WTC11 (cell line): ENCODE results near the gene FLYWCH2. TPM values are rescaled to one million over a fixed set of nuclear protein-coding genes. Genes with fewer than 3 reads are reported as not detected.

Source experiments
- ATAC-seq: fragments of 200-7000 bp; cut with Tn5 transposase; 2 replicates; pipeline ENCODE4 v1.10.0; 2021; ENCODE audit warnings: mild to moderate bottlenecking, moderate library complexity
- Bru-seq: library from RNA; stranded (reverse); fragments of 400-500 nt; gene quantifications from one replicate; lab custom pipeline; 2021; lab: Mats Ljungman, UMichigan
- CTCF ChIA-PET: fragments of 300-600 bp; sonication (Branson Sonifier 250); formaldehyde crosslinking; loops from one replicate; lab custom pipeline; 2021; ENCODE audit warnings: antibody characterized with exemption; lab: Charles Lee
- POLR2A ChIA-PET: fragments of 350-600 bp; sonication (Branson Sonifier 250); formaldehyde crosslinking; loops from one replicate; lab custom pipeline; 2021; ENCODE audit warnings: antibody characterized with exemption; lab: Charles Lee
- DNase-seq: peaks from one replicate; pipeline ENCODE4 v3.0.0; 2021; ENCODE audit warnings: low spot score
- H3K27ac Mint-ChIP-seq: 2 replicates; pipeline ENCODE4 v1.8.0; 2021; ENCODE audit warnings: mixed read lengths
- H3K27me3 Mint-ChIP-seq: 2 replicates; pipeline ENCODE4 v1.8.0; 2021; ENCODE audit warnings: low read depth, mild to moderate bottlenecking, moderate library complexity, mixed read lengths
- H3K36me3 Mint-ChIP-seq: 2 replicates; pipeline ENCODE4 v1.8.0; 2021; ENCODE audit warnings: mixed read lengths
- H3K4me1 Mint-ChIP-seq: 2 replicates; pipeline ENCODE4 v1.8.0; 2022; ENCODE audit warnings: mixed read lengths
- H3K4me3 Mint-ChIP-seq: 2 replicates; pipeline ENCODE4 v1.8.0; 2021; ENCODE audit warnings: mild to moderate bottlenecking, moderate library complexity, mixed read lengths
- H3K9me3 Mint-ChIP-seq: 2 replicates; pipeline ENCODE4 v1.8.0; 2021; ENCODE audit warnings: mixed read lengths
- ARID4B ChIP-seq: sonication (generic); formaldehyde crosslinking; IDR thresholded peaks from 2 replicates; pipeline ENCODE4 v1.8.0; 2023; ENCODE audit warnings: missing genetic modification reagents, mild to moderate bottlenecking, borderline replicate concordance
- ATF6 ChIP-seq: sonication (generic); formaldehyde crosslinking; IDR thresholded peaks from 2 replicates; pipeline ENCODE4 v1.8.1; 2023; ENCODE audit warnings: mild to moderate bottlenecking, missing genetic modification reagents
- ETV6 ChIP-seq: sonication (generic); formaldehyde crosslinking; IDR thresholded peaks from 2 replicates; pipeline ENCODE4 v1.8.1; 2022; ENCODE audit warnings: mild to moderate bottlenecking, missing genetic modification reagents
- GABPB1 ChIP-seq: sonication (generic); formaldehyde crosslinking; IDR thresholded peaks from 2 replicates; pipeline ENCODE4 v1.8.1; 2023; ENCODE audit warnings: mild to moderate bottlenecking, missing genetic modification reagents
- HMGXB4 ChIP-seq: sonication (generic); formaldehyde crosslinking; IDR thresholded peaks from 2 replicates; pipeline ENCODE4 v1.8.1; 2023; ENCODE audit warnings: mild to moderate bottlenecking, moderate library complexity, missing genetic modification reagents
- JAZF1 ChIP-seq: fragments of 250-450 bp; sonication (Bioruptor Pico); IDR thresholded peaks from 2 replicates; pipeline ENCODE4 v1.9.0; 2021; ENCODE audit warnings: moderate library complexity, mild to moderate bottlenecking, inconsistent platforms
- MXD4 ChIP-seq: fragments of 250-450 bp; sonication (Bioruptor Pico); IDR thresholded peaks from 2 replicates; pipeline ENCODE4 v1.8.0; 2021; ENCODE audit warnings: mild to moderate bottlenecking, moderate library complexity, borderline replicate concordance
- NFYB ChIP-seq: sonication (generic); formaldehyde crosslinking; conservative IDR thresholded peaks from 2 replicates; pipeline ENCODE4 v1.8.0; 2022; ENCODE audit warnings: low read depth, missing genetic modification reagents
- PREB ChIP-seq: sonication (generic); formaldehyde crosslinking; IDR thresholded peaks from 2 replicates; pipeline ENCODE4 v1.8.1; 2022; ENCODE audit warnings: mild to moderate bottlenecking, missing genetic modification reagents, moderate library complexity, borderline replicate concordance
- TEAD1 ChIP-seq: sonication (generic); formaldehyde crosslinking; IDR thresholded peaks from 2 replicates; pipeline ENCODE4 v1.8.0; 2022; ENCODE audit warnings: mild to moderate bottlenecking, missing genetic modification reagents
- USF1 ChIP-seq: sonication (generic); formaldehyde crosslinking; IDR thresholded peaks from 2 replicates; pipeline ENCODE4 v1.8.0; 2022; ENCODE audit warnings: mild to moderate bottlenecking, missing genetic modification reagents
- ZNF263 ChIP-seq: sonication (generic); formaldehyde crosslinking; IDR thresholded peaks from 2 replicates; pipeline ENCODE4 v1.8.1; 2022; ENCODE audit warnings: low read depth, mild to moderate bottlenecking, moderate library complexity, missing genetic modification reagents
- ZNF396 ChIP-seq: fragments of 250-450 bp; sonication (Bioruptor Pico); IDR thresholded peaks from 2 replicates; pipeline ENCODE4 v1.8.0; 2021; ENCODE audit warnings: mild to moderate bottlenecking, moderate library complexity, borderline replicate concordance
- ZNF416 ChIP-seq: fragments of 250-450 bp; sonication (Bioruptor Pico); IDR thresholded peaks from 2 replicates; pipeline ENCODE4 v1.9.0; 2021; ENCODE audit warnings: mild to moderate bottlenecking, inconsistent platforms
- long read RNA-seq, 3 experiments: library from RNA in 1 of 3; library from capped mRNA in 1 of 3; library from polyadenylated mRNA in 1 of 3; unstranded in 2 of 3; stranded (forward) in 1 of 3; transcript quantifications; one replicate each; pipeline ENCODE4 v2.0.0, GENCODE V29; 2021
- total RNA-seq: library from RNA; stranded (reverse); gene quantifications from 3 replicates; pipeline ENCODE4 v1.2.3, GENCODE V29; 2021
- TF ChIP-seq, protein P1 (sequence below): sonication (generic); formaldehyde crosslinking; IDR thresholded peaks from 2 replicates; pipeline ENCODE4 v1.8.1; 2023; ENCODE audit warnings: mild to moderate bottlenecking, missing genetic modification reagents
- TF ChIP-seq, protein P2 (sequence below): sonication (generic); formaldehyde crosslinking; IDR thresholded peaks from 2 replicates; pipeline ENCODE4 v1.8.0; 2022; ENCODE audit warnings: missing genetic modification reagents
- TF ChIP-seq, protein P3 (sequence below): sonication (generic); formaldehyde crosslinking; IDR thresholded peaks from 2 replicates; pipeline ENCODE4 v1.8.1; 2022; ENCODE audit warnings: mild to moderate bottlenecking, moderate library complexity, missing genetic modification reagents

The FLYWCH2 gene
- total RNA-seq (19.7 to 25.0 TPM (median 20.7 TPM) in 3 replicates), Bru-seq, nascent RNA (percentile 54 among the genes with signal in this experiment)
- long read RNA-seq, experiment 1, transcript FLYWCH2-202 (4 exons, 1,036 nt), result major isoform, 25 of 34 reads
- long read RNA-seq, experiment 1, partial matches to known transcripts, result 3 of 34 reads
- long read RNA-seq, experiment 1, other reads (novel, unspliced or antisense), result 5 of 34 reads
- long read RNA-seq, experiment 2, transcript FLYWCH2-202 (4 exons, 1,036 nt), result major isoform, 17 of 25 reads
- long read RNA-seq, experiment 2, partial matches to known transcripts, result 4 of 25 reads
- long read RNA-seq, experiment 2, other reads (novel, unspliced or antisense), result 4 of 25 reads
- long read RNA-seq, experiment 3, result 0 reads

DNA sequence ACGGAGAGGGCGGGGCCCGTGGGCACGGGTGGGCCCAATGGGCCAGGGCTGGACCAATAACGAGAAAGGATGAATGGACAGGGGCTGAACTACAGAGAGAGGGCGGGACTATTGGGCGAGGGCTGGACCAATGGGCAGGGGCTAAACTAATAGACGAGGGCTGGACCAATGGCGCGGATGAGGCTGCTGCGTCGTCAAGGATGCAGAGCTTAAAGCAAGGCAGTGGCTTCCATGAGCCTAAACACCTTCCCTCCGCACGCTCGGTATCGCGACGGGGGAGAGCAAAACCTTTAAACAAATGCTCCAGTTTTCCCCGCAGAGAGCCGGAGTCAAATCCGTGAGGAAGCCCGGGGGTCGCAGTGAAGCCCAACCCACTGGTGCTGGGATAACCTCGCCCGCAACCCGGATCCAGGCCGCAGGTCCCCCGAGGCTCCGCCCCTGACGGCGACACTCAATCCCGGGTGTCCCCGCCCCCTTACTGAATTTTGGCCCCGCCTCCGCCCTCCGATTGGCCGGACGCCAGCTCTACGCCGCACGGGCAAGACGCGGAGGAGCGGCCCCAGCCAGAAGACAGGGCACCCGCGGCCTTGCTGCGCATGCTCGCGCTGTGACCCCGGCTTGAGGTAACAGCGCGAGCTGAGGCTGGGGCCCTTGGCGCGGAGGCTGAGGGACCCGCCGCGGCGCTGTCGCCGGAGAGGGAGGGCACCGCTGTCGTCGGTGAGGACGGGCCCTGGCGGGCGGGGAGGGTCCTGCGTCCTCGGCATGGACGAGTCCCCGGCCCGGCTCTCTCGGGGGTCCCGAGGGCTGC is at the start of gene FLYWCH2:
TSS of gene FLYWCH2 (plus strand) at position 566 of the 808 bp plus-strand sequence. CDS start 13,235 bp downstream, outside the sequence.
- Mint-ChIP-seq H3K4me3 (peak within 1 kb of the TSS; percentile 83), H3K27me3 (peaks cover 44% of the 10 kb centered on the region), H3K4me1 (peaks cover 6% of the 10 kb centered on the region), H3K27ac (peak within 1 kb of the TSS; percentile 82), H3K36me3 (no peaks in the 10 kb centered on the region), H3K9me3 (peaks cover 9% of the 10 kb centered on the region)
- DNase-seq, result peak; percentile 100
- CTCF ChIA-PET, result interaction anchor here (0.6 to 2.9 kb wide), 32 partner anchors 8 to 213 kb away, joined by 3 to 35 read pairs (median 6); partner anchors contain the start of genes FLYWCH1, KREMEN2, PRSS21 and PRSS41
- ATAC-seq, result peak; percentile 94
- POLR2A ChIA-PET, result interaction anchor here (0.6 to 2.1 kb wide), 9 partner anchors 9 to 129 kb away, joined by 3 to 13 read pairs (median 3); partner anchors contain the start of genes ELOB and FLYWCH1
- no peak for TF ChIP-seq PREB (CRISPR knock-in tag)
- TF ChIP-seq ZNF396, result no peak
- no peak for TF ChIP-seq ZNF263 (CRISPR knock-in tag)
- TF ChIP-seq JAZF1 (CRISPR knock-in tag), result no peak
- no peak for TF ChIP-seq ATF6 (CRISPR knock-in tag)
- no peak for TF ChIP-seq ZNF416 (CRISPR knock-in tag)
- TF ChIP-seq, protein P1, sequence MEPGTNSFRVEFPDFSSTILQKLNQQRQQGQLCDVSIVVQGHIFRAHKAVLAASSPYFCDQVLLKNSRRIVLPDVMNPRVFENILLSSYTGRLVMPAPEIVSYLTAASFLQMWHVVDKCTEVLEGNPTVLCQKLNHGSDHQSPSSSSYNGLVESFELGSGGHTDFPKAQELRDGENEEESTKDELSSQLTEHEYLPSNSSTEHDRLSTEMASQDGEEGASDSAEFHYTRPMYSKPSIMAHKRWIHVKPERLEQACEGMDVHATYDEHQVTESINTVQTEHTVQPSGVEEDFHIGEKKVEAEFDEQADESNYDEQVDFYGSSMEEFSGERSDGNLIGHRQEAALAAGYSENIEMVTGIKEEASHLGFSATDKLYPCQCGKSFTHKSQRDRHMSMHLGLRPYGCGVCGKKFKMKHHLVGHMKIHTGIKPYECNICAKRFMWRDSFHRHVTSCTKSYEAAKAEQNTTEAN (CRISPR knock-in tag), result peak; percentile 70; the same call in 1 of the 2 replicates
- TF ChIP-seq, protein P2, sequence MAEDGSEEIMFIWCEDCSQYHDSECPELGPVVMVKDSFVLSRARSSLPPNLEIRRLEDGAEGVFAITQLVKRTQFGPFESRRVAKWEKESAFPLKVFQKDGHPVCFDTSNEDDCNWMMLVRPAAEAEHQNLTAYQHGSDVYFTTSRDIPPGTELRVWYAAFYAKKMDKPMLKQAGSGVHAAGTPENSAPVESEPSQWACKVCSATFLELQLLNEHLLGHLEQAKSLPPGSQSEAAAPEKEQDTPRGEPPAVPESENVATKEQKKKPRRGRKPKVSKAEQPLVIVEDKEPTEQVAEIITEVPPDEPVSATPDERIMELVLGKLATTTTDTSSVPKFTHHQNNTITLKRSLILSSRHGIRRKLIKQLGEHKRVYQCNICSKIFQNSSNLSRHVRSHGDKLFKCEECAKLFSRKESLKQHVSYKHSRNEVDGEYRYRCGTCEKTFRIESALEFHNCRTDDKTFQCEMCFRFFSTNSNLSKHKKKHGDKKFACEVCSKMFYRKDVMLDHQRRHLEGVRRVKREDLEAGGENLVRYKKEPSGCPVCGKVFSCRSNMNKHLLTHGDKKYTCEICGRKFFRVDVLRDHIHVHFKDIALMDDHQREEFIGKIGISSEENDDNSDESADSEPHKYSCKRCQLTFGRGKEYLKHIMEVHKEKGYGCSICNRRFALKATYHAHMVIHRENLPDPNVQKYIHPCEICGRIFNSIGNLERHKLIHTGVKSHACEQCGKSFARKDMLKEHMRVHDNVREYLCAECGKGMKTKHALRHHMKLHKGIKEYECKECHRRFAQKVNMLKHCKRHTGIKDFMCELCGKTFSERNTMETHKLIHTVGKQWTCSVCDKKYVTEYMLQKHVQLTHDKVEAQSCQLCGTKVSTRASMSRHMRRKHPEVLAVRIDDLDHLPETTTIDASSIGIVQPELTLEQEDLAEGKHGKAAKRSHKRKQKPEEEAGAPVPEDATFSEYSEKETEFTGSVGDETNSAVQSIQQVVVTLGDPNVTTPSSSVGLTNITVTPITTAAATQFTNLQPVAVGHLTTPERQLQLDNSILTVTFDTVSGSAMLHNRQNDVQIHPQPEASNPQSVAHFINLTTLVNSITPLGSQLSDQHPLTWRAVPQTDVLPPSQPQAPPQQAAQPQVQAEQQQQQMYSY (CRISPR knock-in tag), result no peak
- TF ChIP-seq NFYB (CRISPR knock-in tag), result peak; percentile 81
- peak; percentile 74 for TF ChIP-seq TEAD1
- peak; percentile 82; the same call in 1 of the 2 replicates for TF ChIP-seq HMGXB4 (CRISPR knock-in tag)
- TF ChIP-seq, protein P3, sequence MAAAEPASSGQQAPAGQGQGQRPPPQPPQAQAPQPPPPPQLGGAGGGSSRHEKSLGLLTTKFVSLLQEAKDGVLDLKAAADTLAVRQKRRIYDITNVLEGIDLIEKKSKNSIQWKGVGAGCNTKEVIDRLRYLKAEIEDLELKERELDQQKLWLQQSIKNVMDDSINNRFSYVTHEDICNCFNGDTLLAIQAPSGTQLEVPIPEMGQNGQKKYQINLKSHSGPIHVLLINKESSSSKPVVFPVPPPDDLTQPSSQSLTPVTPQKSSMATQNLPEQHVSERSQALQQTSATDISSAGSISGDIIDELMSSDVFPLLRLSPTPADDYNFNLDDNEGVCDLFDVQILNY (CRISPR knock-in tag), result peak; percentile 62; the same call in 1 of the 2 replicates
- TF ChIP-seq ETV6 (CRISPR knock-in tag), result 0 out of 2 replicates have a peak, but pooled peaks have one; percentile 18
- no peak for TF ChIP-seq GABPB1 (CRISPR knock-in tag)
- TF ChIP-seq ARID4B (CRISPR knock-in tag), result peak; percentile 93; the same call in 1 of the 2 replicates
- TF ChIP-seq MXD4 (CRISPR knock-in tag), result no peak
- no peak for TF ChIP-seq USF1 (CRISPR knock-in tag)
